Embryonic facial prominence (tissue), 1 donor: ENCODE data around the gene SCG5.
"Not testable (repeated sequence)": the region's sequence is repeated elsewhere in the genome, so short reads cannot be mapped to it uniquely, and the experiment has no call there.

Experiments used
- DNase-seq: peaks from one replicate; pipeline ENCODE4 v3.0.0-alpha.2; 2016; ENCODE audit errors: extremely low spot score

The SCG5 gene, protein sequence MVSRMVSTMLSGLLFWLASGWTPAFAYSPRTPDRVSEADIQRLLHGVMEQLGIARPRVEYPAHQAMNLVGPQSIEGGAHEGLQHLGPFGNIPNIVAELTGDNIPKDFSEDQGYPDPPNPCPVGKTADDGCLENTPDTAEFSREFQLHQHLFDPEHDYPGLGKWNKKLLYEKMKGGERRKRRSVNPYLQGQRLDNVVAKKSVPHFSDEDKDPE

DNA sequence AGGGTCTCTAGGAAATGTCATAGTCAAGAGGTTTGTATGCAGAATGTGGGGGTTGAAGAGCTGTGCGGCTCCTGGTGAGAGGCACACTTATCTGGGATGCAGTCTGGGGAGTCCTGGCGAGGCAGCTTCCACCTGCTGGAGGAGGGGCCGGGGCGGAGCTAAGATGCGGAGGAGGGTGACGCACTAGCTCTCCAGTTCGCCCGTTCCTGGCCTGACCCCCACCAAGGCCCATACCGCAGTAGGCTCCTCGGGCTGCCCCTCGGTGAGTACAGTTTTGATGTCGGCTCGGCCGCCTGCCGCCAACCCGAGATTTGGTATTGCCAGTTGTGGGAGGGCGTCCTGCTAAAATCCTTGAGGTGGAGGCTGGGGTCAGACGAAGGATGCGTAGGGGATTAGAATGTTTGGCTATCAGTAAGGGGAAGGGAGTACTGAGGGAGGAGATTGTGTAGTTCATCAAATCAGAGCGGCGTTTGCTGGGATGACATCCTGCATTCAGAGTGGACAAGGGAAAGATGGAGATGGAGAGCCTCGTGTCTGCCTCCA lies at the start of gene SCG5:
TSS of gene SCG5 (plus strand) at position 194 of the 543 bp plus-strand sequence. CDS start 1,883 bp downstream, outside the sequence.
- DNase-seq: peak; percentile 25

DNA sequence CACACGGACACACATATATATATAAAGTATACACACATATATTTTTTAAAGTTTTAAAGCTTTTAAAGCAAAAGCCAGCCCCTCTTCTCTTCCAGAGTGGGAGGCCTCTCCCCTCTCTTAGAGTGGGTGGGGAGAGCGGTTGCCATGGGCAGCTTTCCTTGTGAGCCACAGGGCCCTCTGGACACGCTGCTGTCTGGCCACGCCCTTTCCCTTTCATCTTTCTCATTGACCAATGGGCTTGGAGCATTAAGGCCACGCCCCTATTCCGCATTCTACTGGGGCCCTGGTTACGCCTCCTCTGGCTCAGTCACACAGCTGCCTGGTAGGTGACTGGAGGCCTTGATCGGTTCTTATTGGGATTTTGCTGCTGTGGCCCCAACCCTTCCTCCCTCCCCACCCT lies 48.4 kb upstream of the SCG5 start, which contains the start of gene GOLGA8N:
TSS of gene GOLGA8N (plus strand) at position 306 of the 400 bp plus-strand sequence.
- DNase-seq: not testable (repeated sequence)

DNA sequence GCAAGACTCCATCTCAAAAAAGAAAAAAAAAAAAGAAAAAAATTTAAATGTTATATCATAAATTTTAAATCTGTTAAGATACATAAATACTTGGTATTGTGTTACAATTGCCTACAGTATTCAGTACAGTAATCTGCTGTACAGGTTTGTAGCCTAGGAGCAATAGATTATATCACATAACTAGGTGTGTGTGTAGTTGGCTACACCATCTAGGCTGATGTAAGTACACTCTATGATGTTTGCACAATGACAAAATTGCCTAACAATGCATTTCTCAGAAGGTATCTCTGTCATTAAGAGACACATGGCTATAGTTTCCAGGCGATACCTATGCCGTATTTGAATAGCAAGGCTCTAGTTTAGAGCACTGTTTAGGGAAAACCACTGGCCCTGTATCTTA lies 32.0 kb upstream of the SCG5 start:
- not testable (repeated sequence) for DNase-seq

DNA sequence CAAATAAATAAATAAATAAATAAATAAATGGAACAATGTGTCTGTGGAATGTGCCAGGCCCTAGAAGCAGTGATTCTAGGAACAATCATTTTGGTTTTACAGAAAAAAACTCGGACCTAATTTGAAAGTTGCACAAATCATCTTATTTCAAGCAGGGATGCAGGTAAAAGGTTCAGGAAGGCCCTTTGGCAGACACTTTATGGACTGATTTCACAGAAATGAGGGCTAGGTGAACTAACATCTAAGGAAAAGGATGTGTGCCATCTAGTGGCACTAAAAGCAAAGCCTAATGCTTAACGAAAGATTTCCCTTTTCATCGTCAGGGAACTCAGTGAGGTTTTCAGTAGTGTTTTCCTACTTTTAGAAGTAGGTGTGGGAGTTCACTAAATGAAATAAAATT lies 30.8 kb upstream of the SCG5 start:
- DNase-seq: not testable (repeated sequence)

DNA sequence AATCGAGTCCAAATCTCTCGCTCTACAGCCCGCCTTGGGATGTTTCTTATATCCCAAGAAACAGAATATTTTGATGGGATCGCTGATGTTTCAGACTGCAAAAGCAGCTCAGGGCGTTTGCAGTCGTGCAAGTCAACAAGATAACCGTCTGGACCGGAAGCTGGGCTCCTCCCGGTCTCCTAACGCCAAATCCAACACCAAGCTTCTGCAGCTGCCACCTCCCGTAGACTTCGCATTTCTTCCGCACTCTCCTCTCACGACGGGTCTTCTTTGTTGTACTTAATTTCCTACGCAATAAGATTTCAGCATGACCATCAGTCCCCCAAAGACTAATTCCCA lies 26.8 kb upstream of the SCG5 start:
- DNase-seq: not testable (repeated sequence)

DNA sequence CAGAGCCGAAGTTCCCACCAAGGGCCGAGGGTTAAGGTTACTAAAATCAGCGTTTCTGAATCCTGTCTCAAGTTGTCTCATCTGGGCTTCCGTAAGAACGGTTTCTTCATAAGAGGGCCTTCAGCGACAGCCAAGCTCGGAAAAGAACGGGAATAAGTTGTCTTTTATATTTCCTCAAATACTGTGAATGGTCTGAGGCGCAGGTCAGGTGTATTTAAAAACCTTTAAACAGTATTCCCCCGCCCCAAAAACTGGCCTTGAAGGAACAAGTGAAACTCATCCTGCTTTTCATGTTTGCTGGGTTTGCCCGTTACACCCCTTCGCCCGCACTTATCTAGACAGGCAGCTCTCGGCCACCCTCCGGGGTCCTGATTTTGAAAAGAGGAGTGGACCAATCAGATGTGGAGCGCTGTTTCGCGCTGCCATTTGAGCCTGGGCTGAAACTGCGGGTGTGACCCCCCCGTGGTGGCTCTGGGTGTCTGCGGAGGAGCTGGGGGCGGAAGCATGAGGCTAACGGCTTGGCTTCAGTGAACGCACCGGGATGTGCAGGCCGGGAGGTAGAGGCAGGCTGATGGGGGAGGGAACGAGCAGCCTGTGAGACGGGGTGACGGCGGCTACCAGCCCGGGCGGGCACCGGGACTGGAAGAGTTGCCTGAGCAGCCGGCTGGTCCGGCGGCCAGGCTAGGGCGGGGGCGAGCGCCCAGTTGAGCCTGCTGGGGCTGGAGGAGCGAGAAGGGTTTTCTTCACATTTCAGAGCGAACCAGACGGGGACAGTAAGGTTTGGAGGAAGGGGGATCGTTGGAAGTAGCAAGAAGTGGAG lies 26.2 kb upstream of the SCG5 start, which contains the start of gene ARHGAP11A:
TSS of gene ARHGAP11A (plus strand) at position 454 of the 820 bp plus-strand sequence. CDS start 708 bp downstream, outside the sequence.
- DNase-seq: peak; percentile 74

DNA sequence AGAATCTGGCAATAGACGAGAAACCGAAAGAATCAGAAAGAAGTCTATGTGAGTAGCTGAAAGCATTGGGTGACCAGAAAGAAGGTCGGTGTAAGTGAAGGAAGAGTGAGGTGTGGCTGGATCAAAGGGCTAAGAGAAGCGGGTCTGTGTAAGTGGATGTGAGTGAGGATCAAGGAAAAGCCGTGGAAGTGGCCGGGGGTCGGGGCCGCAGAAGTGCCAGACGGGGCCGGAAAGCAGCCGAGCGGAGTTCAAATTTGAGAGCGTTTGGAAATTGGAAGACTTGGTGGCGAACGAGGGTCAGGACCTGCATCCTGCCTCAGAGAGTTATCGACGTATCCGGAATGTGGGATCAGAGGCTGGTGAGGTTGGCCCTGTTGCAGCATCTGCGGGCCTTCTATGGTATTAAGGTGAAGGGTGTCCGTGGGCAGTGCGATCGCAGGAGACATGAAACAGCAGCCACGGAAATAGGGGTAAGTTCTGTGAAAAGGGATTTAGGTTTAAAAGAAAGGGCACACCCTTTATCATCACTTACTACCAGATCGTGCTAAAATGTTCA lies 25.6 kb upstream of the SCG5 start:
- DNase-seq: not testable (repeated sequence)

DNA sequence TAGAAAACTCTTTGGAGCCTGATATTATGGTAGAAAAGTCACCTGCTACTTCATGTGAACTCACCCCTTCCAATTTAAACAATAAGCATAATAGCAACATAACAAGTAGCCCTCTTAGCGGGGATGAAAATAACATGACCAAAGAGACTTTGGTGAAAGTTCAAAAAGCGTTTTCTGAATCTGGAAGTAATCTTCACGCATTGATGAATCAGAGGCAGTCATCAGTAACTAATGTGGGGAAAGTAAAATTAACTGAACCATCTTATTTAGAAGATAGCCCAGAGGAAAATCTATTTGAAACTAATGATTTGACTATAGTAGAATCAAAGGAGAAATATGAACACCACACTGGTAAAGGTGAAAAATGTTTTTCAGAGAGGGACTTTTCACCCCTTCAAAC lies 5.1 kb upstream of the SCG5 start:
- DNase-seq: no peak

DNA sequence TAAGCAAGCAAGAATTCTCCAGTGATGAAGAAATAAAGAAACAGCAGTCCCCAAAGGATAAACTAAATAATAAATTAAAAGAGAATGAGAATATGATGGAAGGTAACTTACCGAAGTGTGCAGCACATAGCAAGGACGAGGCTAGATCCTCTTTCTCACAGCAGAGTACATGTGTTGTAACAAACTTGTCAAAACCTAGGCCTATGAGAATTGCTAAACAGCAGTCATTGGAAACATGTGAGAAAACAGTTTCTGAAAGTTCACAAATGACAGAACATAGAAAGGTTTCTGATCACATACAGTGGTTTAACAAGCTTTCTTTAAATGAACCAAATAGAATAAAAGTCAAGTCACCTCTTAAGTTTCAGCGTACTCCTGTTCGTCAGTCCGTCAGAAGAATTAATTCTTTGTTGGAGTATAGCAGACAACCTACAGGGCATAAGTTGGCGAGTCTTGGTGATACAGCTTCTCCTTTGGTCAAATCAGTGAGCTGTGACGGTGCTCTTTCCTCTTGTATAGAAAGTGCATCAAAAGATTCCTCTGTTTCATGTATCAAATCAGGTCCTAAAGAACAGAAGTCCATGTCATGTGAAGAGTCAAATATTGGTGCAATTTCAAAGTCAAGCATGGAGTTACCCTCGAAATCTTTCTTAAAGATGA lies 4.5 kb upstream of the SCG5 start:
- DNase-seq: no peak

DNA sequence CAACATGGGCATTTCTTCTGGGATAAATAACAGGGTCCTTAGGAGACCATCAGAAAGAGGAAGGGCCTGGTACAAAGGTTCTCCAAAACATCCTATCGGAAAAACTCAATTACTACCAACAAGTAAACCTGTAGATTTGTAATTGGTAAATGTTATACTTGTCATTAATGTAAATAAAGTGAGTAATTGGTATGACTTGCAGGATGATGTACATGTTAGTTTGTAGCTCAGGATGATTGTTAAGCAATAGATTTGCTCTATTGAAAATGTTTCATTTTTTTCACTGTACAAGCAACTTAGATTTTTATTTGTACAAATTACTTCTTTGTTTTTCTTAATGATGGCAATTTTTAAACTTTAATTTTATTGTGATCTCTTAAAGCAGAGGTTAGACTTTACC lies 3.8 kb upstream of the SCG5 start:
- no peak for DNase-seq

DNA sequence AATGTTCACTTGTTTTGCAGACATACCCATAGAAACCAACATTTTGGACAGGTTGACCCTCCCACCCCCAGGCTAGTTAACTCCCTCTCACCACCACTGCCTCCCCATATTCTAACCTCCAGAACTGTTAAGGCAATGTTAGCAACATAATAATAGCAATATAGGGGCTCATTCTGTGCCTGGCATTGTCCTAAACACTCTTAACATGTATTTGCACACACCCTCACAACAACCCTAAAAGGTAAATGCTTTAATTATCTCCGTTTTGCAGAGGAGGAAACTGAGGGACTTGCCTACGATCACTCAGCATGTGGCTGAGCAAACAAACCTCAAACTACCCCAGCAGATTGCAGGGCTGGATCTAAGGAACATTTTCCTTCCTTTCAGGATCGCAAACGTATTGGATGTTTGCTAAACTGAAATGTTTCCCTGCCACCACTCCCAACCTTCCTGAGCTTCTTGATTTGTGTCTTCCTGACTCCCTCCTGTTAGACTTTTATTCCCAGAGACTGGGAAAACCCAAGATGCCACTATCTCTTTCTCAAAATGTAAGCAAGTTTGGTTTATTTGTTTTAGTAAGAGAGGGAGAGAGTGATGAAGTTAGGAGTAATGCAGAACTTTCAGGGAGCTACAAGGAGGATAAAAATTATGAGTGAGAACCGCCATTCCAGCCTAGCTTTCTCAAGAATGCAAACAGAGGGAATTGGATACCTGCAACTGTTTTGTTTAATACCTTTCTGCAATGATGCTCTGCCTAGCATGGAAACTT lies 1.3 kb downstream of the SCG5 start:
- DNase-seq: no peak

DNA sequence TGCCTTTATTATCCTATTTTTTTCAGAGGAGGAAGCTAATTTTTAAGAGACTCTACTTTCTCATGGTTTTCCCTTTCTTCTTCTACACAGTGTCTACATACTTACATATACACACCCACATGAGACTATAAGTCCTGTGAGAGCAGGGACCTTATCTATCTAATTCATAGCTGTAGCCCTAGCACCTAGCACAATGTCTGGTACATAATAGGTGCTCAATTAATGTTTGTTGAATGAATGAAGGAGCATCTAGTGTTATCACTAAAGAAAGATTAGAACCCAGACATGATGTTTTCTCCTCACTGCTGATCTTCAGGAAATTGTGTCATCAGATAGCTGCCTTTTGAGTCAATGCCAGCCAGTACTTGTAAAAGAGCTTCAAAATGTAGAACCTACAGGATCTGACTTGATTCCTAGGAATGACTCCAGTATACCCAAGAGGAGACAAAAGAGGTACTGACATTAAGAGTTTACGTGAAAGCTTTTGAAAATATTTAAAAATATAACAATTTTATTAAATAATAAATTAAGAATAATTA lies 2.5 kb downstream of the SCG5 start:
- no peak for DNase-seq

DNA sequence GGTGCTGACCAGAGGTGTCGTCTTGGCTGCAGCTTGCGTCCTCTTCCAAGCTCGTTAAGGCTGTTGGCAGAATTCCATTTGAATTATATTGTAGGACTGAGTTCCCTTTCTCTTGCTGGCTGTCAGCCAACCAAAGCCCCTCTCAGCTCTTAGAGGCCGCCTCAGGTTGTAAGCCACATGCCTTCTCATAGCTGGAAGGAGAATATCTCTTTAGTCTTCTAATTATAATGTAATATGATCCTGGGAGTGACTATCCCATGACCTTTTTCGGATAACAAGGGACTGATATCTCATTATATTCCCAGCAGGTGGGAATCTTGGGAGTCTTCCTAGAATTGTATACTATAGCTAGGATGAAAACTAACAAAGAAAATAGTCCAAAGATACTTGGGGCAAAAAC lies 4.8 kb downstream of the SCG5 start:
- DNase-seq: no peak

DNA sequence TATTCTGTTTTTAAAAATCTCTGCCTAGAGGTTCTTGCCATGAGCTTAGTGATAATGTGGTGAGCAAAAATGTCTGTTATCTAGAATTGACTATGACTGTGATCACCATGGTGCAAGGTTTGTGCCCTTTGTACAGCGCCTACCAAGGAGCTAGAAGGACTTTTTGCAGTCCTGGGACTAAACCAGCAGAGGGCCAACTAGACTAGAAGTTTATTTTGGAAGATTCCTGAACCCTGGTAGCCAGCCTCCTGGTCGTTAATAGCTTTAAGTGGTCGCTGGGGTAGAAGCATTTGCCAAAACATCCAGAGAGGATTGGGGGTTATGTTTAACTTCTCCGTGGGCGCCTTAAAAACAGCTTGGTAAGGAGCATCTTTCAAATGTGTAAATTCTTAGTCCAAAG lies 7.8 kb downstream of the SCG5 start:
- no peak for DNase-seq

DNA sequence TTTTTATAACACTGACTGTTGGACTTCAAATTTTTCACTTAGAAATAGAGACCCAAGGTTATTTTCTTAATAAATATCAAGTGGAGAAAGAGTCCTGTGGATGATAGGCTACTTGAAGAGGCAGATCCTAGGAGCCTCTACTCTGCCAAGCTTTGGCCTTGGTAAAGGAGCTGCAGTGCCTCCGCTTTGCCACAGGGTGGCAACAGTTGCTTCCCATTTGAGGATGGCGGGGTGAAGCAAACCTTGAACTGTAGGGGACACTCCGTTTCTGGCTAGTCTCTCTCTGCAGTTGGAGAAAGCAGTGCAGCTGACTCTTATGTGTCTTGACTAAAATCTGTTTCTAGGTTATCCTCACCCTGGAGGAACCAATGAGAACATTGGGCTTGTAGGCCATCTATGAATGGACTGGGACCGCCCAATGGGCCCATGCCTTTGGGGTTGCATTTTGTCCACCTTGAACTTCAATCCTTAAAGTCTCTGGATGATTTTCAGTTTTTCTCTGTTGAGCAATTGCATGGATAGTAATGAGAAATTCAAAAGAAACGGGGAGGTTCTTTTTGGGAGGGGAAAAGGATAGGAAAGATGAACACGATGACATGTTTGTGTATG lies 9.8 kb downstream of the SCG5 start:
- no peak for DNase-seq

DNA sequence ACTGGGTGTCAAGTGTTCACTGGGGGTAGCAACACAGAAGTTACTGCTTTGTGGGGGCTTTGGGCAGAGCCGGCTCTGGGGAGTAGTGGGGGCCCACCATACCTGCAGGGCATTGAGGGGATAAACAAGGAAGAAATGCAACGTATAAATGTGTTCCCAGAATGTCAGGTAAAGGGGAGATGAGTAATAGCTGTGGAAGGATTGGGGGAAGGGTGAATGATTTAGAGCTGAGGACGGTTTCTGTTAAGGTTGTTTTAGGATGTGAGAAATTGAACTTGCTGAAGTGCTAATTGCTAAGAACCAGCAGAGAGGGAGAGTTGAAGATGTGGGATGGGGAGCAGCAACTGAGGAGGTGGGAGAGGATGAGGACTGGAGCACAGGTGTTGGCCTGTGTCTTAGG lies 10.7 kb downstream of the SCG5 start:
- no peak for DNase-seq

DNA sequence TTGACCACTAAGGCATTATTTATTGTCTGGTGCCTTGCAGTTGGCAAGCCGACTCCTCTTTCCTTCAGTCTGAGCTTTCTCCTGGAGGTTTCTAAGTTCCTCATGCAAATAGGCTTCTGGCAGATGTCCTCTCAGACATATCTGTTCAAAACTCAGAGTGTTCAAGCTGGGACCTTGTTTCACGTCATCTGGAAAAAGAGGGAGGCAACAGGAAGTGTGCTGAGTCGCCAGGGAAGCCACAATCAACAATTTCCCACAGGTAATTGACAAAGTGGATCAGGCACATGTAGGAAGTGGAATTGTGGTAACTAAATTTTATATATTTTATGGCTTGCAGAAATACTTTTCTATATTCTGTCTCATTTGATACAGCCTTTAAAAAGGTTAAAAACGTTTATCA lies 14.6 kb downstream of the SCG5 start:
- no peak for DNase-seq

DNA sequence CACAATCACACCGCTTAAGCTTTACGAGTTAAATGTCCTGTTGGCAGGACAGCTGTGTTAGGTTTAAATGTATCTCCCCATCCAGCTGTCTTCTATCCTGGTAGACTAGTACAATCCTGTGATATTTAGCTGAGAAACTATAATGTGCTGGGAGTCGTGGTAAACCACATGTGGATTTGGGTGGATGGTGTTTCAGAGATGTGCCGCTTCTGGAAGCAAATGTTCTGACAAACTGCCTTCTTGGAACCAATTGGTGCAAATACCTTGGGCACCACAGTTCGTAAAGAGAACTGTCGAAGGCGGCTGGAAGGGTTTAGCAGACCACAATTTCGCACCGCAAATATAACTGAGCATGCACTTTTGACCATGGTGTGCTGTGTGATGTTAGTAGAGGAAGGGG lies 15.0 kb downstream of the SCG5 start:
- no peak for DNase-seq

DNA sequence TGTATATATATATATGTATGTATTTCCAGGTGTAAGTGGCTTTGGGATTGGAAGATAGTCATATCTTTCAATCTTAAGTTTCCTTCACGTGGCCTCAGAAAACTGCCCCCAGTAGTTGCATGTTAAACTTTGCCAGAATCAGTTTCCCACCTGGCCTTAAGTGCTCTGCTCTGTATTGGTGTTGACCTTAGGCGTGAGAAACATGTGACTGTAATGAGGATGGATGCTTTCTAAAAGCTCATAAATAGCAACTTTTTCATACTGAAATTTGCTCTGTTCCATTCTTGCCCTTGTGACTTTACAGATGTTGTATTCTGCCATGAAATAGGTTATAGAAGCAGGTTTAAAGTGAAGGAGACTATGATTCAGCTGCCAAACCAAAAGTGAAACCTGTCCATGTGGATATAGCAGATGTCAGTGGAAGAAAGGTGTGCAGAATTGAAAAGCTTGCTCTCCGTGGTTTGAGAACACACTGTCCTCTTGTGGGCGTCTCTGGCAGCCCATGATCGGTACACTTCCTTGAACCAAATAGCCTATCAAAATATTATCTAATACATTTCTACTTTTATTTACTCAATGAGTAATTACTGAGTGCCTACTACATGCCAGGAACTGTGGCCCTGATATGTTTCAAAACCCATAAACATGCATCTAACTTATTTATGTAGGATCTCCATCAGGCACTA lies 15.8 kb downstream of the SCG5 start:
- no peak for DNase-seq

DNA sequence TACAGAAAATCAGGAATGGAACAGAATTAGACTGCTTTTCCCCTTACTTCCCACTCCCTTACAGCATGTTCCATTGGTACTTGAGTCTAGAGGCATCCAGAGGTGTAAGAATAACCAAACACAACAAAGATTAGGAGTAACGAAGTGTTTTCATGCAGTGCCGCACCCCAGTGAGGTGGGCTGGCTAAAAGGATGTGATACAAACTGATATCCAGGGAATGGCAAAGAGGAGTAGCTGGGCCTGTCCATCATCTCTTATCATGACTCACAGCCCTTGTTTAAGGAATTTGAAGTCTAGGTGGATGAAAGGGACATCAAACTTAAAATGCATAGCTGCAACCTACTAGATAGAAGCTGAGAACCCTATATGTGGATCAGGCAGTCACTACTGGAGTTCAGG lies 16.4 kb downstream of the SCG5 start:
- no peak for DNase-seq
